ACC112 (cell line): Measurements from ENCODE around the gene CPT1A.

Source experiments
- H2AFZ ChIP-seq: fragments of 200-600 bp; sonication (generic); one replicate; pipeline ENCODE4 v1.6.0; 2017; ENCODE audit warnings: antibody characterized with exemption, low read length; ENCODE audit not compliant: unreplicated experiment
- H3K27ac ChIP-seq: fragments of 200-600 bp; sonication (generic); 2 replicates; pipeline ENCODE4 v1.5.1; 2014; ENCODE audit warnings: low read depth, mild to moderate bottlenecking, antibody characterized with exemption, low read length, moderate library complexity
- H3K27me3 ChIP-seq: fragments of 200-600 bp; sonication (generic); 2 replicates; pipeline ENCODE4 v1.6.1; 2014; ENCODE audit warnings: mild to moderate bottlenecking, antibody characterized with exemption, low read length, moderate library complexity, mixed read lengths; ENCODE audit not compliant: insufficient read depth
- H3K36me3 ChIP-seq: fragments of 200-600 bp; sonication (generic); 2 replicates; pipeline ENCODE4 v1.6.1; 2016; ENCODE audit warnings: mild to moderate bottlenecking, antibody characterized with exemption, low read length, moderate library complexity, mixed read lengths; ENCODE audit not compliant: insufficient read depth
- H3K4me1 ChIP-seq: fragments of 200-600 bp; sonication (generic); one replicate; pipeline ENCODE4 v1.6.1; 2016; ENCODE audit warnings: low read length, mixed read lengths; ENCODE audit not compliant: insufficient read depth, unreplicated experiment, control insufficient read depth
- H3K4me3 ChIP-seq: fragments of 200-600 bp; sonication (generic); 2 replicates; pipeline ENCODE4 v1.5.1; 2014; ENCODE audit warnings: mild to moderate bottlenecking, low read depth, low read length
- H3K79me2 ChIP-seq: fragments of 200-600 bp; sonication (generic); one replicate; pipeline ENCODE4 v1.6.0; 2016; ENCODE audit warnings: low read length; ENCODE audit not compliant: control insufficient read depth, unreplicated experiment, insufficient read depth

CPT1A gene

GRCh38 chr11:68828957-68829356, 12.8 kb downstream of the CPT1A start:
- Histone ChIP-seq H3K27me3 (no peaks in the 10 kb centered on the region), H3K4me1 (no peaks in the 10 kb centered on the region), H3K27ac (no peak overlapping the region), H2AFZ (no peak overlapping the region), H3K4me3 (no peak overlapping the region), H3K36me3 (peaks cover 2% of the 10 kb centered on the region; the same call in 1 of the 2 replicates), H3K79me2 (peaks cover 62% of the 10 kb centered on the region)

GRCh38 chr11:68828155-68828931, 13.4 kb downstream of the CPT1A start:
- H3K27ac ChIP-seq, result no peak overlapping the region
- H3K27me3 ChIP-seq, result no peaks in the 10 kb centered on the region
- H3K79me2 ChIP-seq, result peaks cover 56% of the 10 kb centered on the region
- H3K4me3 ChIP-seq, result no peak overlapping the region
- peaks cover 2% of the 10 kb centered on the region; the same call in 1 of the 2 replicates for H3K36me3 ChIP-seq
- no peak overlapping the region for H2AFZ ChIP-seq
- H3K4me1 ChIP-seq, result no peaks in the 10 kb centered on the region

GRCh38 chr11:68827733-68828132, 14.0 kb downstream of the CPT1A start:
- Histone ChIP-seq H3K4me1 (no peaks in the 10 kb centered on the region), H3K27me3 (no peaks in the 10 kb centered on the region), H3K27ac (no peak overlapping the region), H3K79me2 (peaks cover 52% of the 10 kb centered on the region), H2AFZ (no peak overlapping the region), H3K36me3 (peaks cover 2% of the 10 kb centered on the region; the same call in 1 of the 2 replicates), H3K4me3 (no peak overlapping the region)

- no peaks in the 10 kb centered on the region for H3K4me1 ChIP-seq
- H2AFZ ChIP-seq, result no peak overlapping the region
- H3K4me3 ChIP-seq, result no peak overlapping the region
- no peaks in the 10 kb centered on the region for H3K27me3 ChIP-seq
- H3K36me3 ChIP-seq, result peaks cover 2% of the 10 kb centered on the region; the same call in 1 of the 2 replicates
- H3K27ac ChIP-seq, result no peak overlapping the region
- H3K79me2 ChIP-seq, result peaks cover 53% of the 10 kb centered on the region
Measured at GRCh38 chr11:68826726-68827125, 15.0 kb downstream of the CPT1A start.

- no peak overlapping the region for H3K27ac ChIP-seq
- H3K4me1 ChIP-seq, result no peaks in the 10 kb centered on the region
- H3K36me3 ChIP-seq, result no peaks in the 10 kb centered on the region
- H3K79me2 ChIP-seq, result peaks cover 45% of the 10 kb centered on the region
- no peaks in the 10 kb centered on the region for H3K27me3 ChIP-seq
- no peak overlapping the region for H2AFZ ChIP-seq
- no peak overlapping the region for H3K4me3 ChIP-seq
Measured at GRCh38 chr11:68825571-68825970, 16.1 kb downstream of the CPT1A start.

- H3K4me3 ChIP-seq, result no peak overlapping the region
- peaks cover 32% of the 10 kb centered on the region for H3K79me2 ChIP-seq
- no peaks in the 10 kb centered on the region for H3K27me3 ChIP-seq
- H3K36me3 ChIP-seq, result no peaks in the 10 kb centered on the region
- H2AFZ ChIP-seq, result no peak overlapping the region
- H3K27ac ChIP-seq, result no peak overlapping the region
- H3K4me1 ChIP-seq, result no peaks in the 10 kb centered on the region
Measured at GRCh38 chr11:68822546-68822945, 19.2 kb downstream of the CPT1A start.

GRCh38 chr11:68821670-68822069, 20.0 kb downstream of the CPT1A start:
- Histone ChIP-seq H3K4me1 (no peaks in the 10 kb centered on the region), H3K36me3 (no peaks in the 10 kb centered on the region), H3K27me3 (no peaks in the 10 kb centered on the region), H3K27ac (no peak overlapping the region), H3K4me3 (no peak overlapping the region), H3K79me2 (peaks cover 30% of the 10 kb centered on the region), H2AFZ (no peak overlapping the region)

- no peaks in the 10 kb centered on the region for H3K4me1 ChIP-seq
- no peaks in the 10 kb centered on the region for H3K27me3 ChIP-seq
- no peaks in the 10 kb centered on the region for H3K36me3 ChIP-seq
- no peak overlapping the region for H2AFZ ChIP-seq
- H3K79me2 ChIP-seq, result peaks cover 28% of the 10 kb centered on the region
- H3K4me3 ChIP-seq, result no peak overlapping the region
- no peak overlapping the region for H3K27ac ChIP-seq
Measured at GRCh38 chr11:68819362-68819761, 22.4 kb downstream of the CPT1A start.

- Histone ChIP-seq H2AFZ (no peak overlapping the region), H3K4me1 (no peaks in the 10 kb centered on the region), H3K36me3 (no peaks in the 10 kb centered on the region), H3K27me3 (no peaks in the 10 kb centered on the region), H3K79me2 (peaks cover 28% of the 10 kb centered on the region), H3K27ac (no peak overlapping the region), H3K4me3 (no peak overlapping the region)
Measured at GRCh38 chr11:68818181-68818580, 23.5 kb downstream of the CPT1A start.

GRCh38 chr11:68817554-68817953, 24.2 kb downstream of the CPT1A start:
- Histone ChIP-seq H3K27me3 (no peaks in the 10 kb centered on the region), H2AFZ (no peak overlapping the region), H3K36me3 (no peaks in the 10 kb centered on the region), H3K4me3 (no peak overlapping the region), H3K79me2 (peaks cover 25% of the 10 kb centered on the region), H3K27ac (no peak overlapping the region), H3K4me1 (no peaks in the 10 kb centered on the region)

- Histone ChIP-seq H3K36me3 (no peaks in the 10 kb centered on the region), H2AFZ (no peak overlapping the region), H3K4me1 (no peaks in the 10 kb centered on the region), H3K79me2 (peaks cover 23% of the 10 kb centered on the region), H3K27ac (no peak overlapping the region), H3K27me3 (no peaks in the 10 kb centered on the region), H3K4me3 (no peak overlapping the region)
Measured at GRCh38 chr11:68816917-68817419, 24.7 kb downstream of the CPT1A start.
